Hematopoietic multipotent progenitor cell treated with erythropoietin and hydrocortisone succinate and interleukin-3 and kit ligand, for 17 days (in vitro differentiated cells): ENCODE data around the gene CATSPER3.
"Not testable (repeated sequence)": the region's sequence is repeated elsewhere in the genome, so short reads cannot be mapped to it uniquely, and the experiment has no call there.

Experiments
- DNase-seq: peaks from one replicate; pipeline ENCODE4 v3.0.0-alpha.2; 2015; ENCODE audit warnings: low spot score

CATSPER3 gene

DNA sequence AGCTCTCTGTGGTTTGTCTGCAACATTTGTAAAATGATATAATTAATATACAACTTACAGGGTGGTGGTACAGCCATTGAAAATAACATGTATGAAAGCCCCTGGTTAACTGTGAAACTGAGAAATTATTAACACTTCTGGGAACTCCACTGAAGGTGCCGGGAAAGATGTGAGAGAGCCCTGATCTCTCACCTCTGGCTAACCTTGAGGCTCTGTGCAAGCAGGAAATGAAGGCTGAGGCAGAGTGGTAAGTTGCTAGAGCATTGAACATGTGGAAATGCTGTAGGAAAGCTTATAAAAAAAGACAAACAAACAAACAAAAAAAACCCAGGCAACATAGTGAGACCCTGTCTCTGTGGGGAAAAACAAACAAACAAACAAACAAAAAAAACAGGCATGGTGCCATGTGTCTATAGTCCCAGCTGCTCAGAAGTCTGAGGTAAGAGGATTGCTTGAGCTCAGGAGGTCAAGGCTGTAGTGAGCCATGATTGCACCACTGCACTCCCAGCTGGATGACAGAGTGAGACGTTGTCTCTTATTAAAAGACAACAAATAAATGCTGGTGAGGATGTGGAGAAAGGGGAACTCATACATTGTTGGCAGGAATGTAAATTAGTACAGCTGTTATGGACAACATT lies 7.5 kb downstream of the CATSPER3 start:
- DNase-seq, result no peak

DNA sequence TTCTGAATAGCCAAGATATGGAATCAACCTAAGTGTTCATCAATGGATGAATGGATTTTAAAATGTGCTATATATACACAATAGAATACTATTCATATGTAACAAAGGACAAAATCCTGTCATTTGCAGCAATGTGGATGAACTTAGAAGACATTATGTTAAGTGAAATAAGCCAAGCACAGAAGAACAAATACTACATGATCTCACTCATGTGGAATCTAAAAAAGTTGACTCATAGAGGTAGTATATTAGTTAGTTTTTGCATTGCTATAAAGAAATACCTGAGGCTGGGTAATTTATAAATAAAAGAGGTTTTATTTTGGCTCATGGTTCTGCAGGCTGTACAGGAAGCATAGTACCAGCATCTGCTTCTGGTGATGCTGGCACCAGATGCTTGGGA lies 8.1 kb downstream of the CATSPER3 start:
- no peak for DNase-seq

DNA sequence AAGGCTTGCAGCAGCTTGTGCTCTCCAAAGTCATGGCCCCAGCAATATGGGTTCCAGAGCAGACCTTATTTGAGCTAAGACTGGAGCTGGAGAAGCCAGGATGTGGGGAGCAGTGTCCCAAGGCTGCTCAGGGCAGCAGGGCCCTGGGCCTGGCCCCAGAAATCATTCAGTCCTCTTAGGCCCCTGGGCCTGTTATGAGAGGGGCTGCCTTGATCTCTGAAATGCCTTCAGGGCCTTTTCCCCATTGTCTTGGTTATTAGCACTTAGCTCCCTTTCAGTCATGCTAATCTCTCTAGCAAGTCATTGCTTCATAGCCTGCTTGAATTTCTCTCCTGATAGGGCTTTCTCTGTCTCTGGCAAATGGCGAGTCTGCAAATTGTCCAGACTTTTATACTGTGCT lies 9.1 kb downstream of the CATSPER3 start:
- DNase-seq, result no peak

DNA sequence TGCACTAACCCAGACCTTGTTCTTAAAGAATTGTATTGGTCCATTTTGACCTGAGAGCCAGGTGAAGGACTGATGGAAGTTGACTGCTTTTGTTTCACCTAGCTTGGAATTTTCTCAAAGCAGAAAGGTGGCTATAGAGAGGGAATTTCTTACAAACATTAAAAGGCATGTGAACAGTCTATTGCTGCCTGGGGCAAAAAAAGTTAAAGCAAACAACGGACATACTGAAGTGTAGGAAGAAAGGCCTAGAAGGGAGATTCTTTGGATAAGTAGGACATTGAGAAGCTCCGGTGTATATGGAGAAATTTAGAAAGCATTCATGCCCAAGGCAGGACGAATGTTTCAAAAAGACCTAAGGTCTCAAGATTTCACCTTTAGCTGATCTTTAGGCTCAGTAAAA lies 11.7 kb downstream of the CATSPER3 start:
- DNase-seq, result no peak

GRCh38 chr5:134982230-134982629 lies 14.5 kb downstream of the CATSPER3 start:
- DNase-seq, result no peak

DNA sequence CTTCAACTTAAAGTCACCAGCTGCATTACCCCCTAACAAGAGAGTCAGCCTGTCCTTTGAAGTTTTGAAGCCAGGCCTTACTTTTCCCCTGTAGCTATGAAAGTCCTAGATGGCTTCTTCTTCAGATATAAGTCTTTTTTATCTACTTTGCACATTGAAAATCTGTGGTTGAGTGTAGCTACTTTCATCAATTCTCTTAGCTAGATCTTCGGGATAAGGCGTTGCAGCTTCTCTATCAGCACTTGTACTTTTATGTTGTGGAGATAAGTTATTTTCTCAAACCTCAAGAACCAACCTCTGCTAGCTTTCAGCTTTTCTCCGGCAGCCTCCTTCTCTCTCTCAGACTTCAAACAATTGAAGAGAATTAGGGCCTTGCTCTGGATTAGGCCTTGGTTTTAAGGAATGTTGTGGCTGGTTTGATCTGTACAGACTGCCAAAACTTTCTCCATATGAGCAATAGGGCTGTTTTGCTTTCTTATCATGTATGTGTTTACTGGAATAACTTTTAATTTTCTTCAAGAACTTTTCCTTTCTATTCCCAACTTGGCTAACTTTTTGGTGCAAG lies 21.6 kb downstream of the CATSPER3 start:
- DNase-seq, result no peak

- DNase-seq, result not testable (repeated sequence)
These were observed 22.5 kb downstream of the CATSPER3 start for GRCh38 chr5:134990183-134990582.

DNA sequence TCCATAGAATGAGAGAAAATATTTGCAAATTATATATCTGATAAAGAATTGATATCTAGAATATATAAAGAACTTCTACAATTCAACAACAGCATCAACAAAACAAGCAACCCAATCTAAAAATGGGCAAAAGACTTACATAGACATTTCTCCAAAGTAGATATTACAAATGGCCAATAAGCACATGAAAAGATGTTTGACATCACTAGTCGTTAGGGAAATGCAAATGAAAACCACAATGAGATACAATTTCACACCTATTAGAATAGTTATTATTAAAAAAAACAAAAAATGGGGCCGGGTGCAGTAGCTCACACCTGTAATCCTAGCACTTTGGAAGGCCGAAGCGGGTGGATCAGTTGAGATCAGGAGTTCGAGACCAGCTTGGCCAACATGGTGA lies 24.4 kb downstream of the CATSPER3 start:
- no peak for DNase-seq

GRCh38 chr5:134993161-134993560 lies 25.5 kb downstream of the CATSPER3 start:
- no peak for DNase-seq

- DNase-seq, result no peak
These were observed 27.0 kb downstream of the CATSPER3 start for GRCh38 chr5:134994560-134995156.

- no peak for DNase-seq
These were observed 28.2 kb downstream of the CATSPER3 start for GRCh38 chr5:134995850-134996402.

DNA sequence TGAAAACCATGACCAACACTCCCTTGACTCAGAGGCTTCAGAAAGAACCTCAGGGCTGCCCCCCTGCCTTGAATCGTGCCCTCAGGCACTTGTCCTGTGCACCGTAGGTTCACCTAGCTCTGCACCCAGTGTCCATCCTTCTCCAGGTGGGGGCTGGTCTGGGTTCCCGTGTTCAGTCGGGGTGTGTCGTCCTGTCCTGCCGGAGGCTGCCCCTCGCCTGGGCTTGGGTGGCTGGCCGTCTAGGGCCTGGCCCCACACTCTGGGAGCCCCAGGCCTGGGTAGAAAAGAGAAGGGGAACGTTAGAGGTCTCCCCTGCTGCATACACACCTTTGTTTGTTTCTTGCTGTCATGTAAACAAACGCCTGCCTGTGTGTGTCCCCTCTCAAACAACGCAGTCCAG lies 29.3 kb downstream of the CATSPER3 start:
- no peak for DNase-seq

DNA sequence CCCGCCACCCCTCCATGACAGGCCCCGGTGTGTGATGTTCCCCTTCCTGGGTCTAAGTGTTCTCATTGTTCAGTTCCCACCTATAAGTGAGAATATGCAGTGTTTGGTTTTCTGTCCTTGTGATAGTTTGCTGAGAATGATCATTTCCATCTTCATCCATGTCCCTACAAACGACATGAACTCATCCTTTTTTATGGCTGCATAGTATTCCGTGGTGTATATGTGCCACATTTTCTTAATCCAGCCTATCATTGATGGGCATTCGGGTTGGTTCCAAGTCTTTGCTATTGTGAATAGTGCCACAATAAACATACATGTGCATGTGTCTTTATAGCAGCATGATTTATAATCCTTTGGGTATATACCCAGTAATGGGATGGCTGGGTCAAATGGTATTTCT lies 30.4 kb downstream of the CATSPER3 start:
- not testable (repeated sequence) for DNase-seq

- no peak for DNase-seq
These were observed 36.7 kb downstream of the CATSPER3 start for GRCh38 chr5:135004376-135004775.

GRCh38 chr5:135005076-135005475 lies 37.4 kb downstream of the CATSPER3 start:
- DNase-seq, result no peak

- no peak for DNase-seq
These were observed 39.6 kb downstream of the CATSPER3 start for GRCh38 chr5:135007305-135007704.

DNA sequence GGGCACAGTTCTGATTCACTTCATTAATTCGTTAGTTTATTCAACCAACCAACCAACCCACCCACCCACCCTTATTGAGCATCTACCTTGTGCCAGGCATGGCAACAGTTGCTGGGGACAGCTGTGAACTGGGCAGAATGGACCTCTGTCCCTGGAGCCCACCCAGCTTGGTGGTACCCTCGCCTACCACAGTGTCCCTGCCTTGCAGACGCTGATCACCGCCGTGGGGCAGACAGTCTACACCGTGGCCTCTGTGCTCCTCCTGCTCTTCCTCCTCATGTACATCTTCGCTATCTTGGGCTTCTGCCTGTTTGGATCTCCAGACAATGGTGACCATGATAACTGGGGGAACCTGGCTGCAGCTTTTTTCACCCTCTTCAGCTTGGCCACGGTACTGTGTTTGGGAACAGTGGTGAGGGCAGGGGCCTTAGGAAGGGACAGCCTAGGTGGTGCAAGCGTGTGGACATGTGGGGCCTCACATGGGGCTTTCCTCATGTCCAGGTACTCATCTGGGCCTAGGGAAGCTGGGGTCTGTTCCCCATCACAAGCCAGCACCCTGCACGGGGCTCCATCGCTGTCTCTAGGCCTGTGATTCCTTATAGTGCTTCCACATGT lies 40.1 kb downstream of the CATSPER3 start:
- DNase-seq, result no peak

DNA sequence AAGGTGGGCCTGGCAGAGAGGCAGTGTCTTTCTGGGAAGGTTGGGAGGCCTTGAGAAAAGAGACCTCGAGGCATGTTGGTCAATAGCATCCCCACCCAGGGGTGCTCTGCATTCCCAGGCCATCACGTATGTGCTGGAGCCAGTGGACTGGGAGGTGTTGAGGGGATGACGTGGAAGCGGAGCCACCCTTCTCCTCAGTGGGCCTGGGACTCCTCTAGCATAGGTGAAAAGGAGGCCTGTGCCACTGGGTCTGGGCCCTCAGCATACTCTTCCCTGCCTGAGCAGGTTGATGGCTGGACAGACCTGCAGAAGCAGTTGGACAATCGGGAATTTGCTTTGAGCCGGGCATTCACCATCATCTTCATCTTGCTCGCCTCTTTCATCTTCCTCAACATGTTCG lies 40.8 kb downstream of the CATSPER3 start:
- no peak for DNase-seq

DNA sequence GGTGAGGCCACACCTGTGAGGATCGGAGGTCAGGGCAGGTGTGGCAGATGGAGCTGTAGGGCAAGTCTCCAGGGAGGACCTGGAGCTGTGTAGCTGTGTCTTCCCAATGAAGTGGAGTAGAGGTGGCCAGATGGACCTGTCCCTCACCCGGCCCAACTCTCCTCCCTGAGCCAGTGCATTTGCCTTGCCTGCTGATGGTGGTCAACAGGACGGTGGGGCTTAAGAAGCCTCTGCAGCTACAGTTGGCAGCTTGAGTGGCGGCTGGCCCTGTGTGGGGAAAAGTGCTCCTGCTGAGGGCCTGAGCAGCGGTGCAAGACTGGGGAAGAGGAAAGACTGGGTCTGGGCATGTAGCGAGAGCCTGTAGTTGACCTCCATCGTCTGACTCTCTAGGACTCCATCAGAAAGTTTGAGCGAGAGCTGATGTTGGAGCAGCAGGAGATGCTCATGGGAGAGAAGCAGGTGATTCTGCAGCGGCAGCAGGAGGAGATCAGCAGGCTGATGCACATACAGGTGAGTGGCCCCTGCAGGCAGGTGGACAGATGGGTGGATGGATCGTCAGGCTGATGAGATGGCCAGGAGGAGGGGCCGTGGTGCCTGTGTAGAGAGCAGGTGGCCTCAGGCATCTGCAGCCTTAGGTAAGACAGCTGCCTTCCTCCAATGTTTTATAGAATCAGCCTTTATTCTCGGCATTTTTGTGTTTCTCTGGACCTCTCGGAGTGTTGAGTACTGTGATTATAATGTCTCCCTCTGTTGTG lies 41.5 kb downstream of the CATSPER3 start:
- no peak for DNase-seq

DNA sequence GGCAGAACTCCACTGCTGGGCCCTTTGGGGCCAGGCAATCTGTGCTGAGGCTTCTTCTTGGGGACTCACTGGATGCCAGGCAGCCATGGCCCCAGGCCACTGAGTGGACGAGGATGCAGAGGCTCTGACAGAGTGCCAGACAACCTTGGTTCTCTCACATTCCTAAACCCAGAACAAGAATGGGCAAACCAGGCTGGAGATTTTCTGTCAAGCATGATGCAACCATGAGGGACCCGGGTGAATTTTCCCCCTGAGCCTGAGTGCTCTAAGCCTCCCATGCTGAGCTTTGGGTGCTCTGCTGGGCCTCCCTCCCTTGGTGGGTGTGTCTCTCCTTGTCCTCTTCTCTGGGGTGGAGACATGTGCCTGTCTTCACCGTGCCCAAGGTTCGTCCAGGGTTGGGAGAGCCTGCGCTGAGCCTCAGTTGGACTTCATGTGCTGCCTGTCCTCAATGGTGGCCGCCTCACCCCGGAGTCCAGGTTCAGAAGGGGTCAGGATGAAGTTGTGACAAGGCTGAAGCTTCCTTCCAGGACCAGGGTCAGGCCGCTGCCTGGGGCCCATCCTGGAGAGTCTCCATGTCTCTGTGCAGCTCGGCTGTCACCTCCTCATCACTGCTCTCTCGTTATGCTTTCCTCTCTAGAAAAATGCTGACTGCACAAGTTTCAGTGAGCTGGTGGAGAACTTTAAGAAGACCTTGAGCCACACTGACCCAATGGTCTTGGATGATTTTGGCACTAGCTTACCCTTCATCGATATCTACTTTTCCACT lies 42.2 kb downstream of the CATSPER3 start:
- no peak for DNase-seq

DNA sequence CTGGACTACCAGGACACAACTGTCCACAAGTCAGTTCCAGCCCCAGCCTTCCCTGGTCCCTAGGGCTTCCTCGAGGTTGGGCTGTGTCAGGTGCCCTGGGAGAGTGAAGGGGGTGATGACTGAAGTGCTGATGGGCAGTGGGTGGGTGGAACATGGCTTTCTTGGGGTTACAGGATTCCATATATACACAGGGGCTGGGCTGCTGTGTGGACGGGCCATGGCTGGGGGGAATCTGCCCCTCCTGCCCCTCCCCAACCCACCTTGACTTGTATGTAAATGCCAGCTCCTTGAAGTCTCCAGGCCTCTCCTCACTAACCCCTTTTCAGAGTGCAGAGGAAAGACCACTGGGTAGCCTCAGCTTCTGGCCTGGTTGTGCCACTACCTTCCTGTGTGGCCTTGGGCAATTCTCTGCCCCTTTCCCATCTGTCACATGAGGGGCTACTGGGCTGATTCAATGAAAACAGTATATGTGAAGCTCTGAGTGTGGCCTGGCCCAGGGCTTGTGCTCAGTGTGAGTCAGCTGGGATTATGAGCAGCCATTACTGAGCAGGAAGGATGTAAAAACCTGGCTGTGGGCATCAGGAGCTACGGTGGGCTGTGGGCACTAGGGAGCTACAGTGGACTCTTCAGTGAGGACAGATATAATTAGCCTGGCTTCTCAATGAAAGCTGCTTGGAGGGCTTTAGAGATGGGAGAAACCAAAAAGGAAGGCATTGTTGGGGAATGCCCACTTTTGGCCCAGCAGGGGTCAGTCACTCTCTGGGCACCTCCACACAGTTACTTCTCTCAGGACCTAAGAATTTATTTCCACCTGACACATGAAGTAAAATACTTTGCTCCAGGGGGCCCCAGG lies 43.0 kb downstream of the CATSPER3 start:
- no peak for DNase-seq
